Osteocyte (in vitro differentiated cells): Measurements from ENCODE around the gene TMEM129. TPM values are rescaled to one million over a fixed set of nuclear protein-coding genes. Genes with fewer than 3 reads are reported as not detected.
A peak's percentile ranks its signal among the peaks of the same experiment; 100 is the strongest.

ENCODE experiments used
- DNase-seq: peaks from one replicate; pipeline ENCODE4 v3.0.0; 2021; ENCODE audit warnings: mixed read lengths; ENCODE audit not compliant: unreplicated experiment; ENCODE audit errors: extremely low spot score
- H3K27ac Mint-ChIP-seq: one replicate; pipeline ENCODE4 v1.8.0; 2021; ENCODE audit warnings: mild to moderate bottlenecking, mixed read lengths; ENCODE audit not compliant: unreplicated experiment
- H3K27me3 Mint-ChIP-seq: one replicate; pipeline ENCODE4 v1.8.0; 2021; ENCODE audit warnings: mixed read lengths; ENCODE audit not compliant: unreplicated experiment
- H3K36me3 Mint-ChIP-seq: one replicate; pipeline ENCODE4 v1.8.0; 2021; ENCODE audit warnings: mixed read lengths; ENCODE audit not compliant: unreplicated experiment
- H3K4me1 Mint-ChIP-seq: one replicate; pipeline ENCODE4 v1.8.0; 2021; ENCODE audit warnings: mixed read lengths; ENCODE audit not compliant: unreplicated experiment
- H3K4me3 Mint-ChIP-seq: one replicate; pipeline ENCODE4 v1.8.0; 2021; ENCODE audit warnings: mild to moderate bottlenecking, moderate library complexity, mixed read lengths; ENCODE audit not compliant: unreplicated experiment
- H3K9me3 Mint-ChIP-seq: one replicate; pipeline ENCODE4 v1.8.0; 2021; ENCODE audit warnings: mixed read lengths; ENCODE audit not compliant: unreplicated experiment
- total RNA-seq: library from RNA; stranded (reverse); gene quantifications from 2 replicates; pipeline ENCODE4 v1.2.1, GENCODE V29; 2021
- TF ChIP-seq, protein P1 (sequence below): fragments of 200-600 bp; sonication (generic); IDR thresholded peaks from 2 replicates; pipeline ENCODE4 v1.5.0; 2021; ENCODE audit warnings: antibody characterized with exemption, mild to moderate bottlenecking, moderate library complexity

Gene TMEM129
- total RNA-seq, 1 donor from 2014 or later: 48.8 TPM

DNA sequence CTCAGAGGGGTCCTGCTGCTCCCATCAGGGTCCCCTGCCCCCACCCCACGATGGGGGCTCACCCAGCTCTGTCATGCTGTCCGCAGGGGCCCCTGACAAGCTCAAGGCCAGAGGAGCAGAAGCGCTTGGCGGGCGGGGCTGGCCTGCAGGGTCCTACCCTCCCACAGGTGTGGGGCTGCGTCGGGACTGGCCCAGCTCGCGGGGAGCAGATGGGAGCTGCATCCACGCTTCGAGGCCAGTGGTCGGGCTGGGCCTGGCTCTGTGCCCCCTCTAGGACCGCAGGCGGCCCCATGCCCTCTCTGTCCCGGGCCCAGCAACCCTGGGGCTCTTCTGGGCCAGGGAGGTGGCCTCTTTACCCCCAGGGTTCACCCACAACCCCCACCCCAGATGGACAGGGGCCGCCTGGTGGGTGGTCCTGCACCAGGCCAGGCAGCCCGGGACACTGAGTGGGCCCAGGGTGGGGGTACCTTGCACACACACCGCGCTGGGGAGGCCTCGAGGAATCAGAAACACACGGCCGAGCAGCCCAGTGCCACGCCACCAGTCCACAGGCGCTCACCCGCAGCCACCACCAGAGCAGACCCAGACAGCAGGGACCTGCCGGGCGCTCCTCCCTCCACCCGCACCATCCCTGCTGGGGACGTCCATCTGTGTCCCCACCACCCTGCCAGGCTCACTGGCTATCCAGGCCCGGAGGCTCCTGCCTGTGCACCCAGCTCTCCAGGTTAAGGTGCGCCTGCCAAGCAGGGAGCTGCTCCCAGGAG, 30.2 kb upstream of the TMEM129 start:
- no peaks in the 10 kb centered on the region for H3K27me3 Mint-ChIP-seq
- H3K27ac Mint-ChIP-seq: no peak overlapping the region
- no peak overlapping the region for H3K4me3 Mint-ChIP-seq
- peaks cover 3% of the 10 kb centered on the region for H3K4me1 Mint-ChIP-seq
- no peak for DNase-seq
- TF ChIP-seq, protein P1, sequence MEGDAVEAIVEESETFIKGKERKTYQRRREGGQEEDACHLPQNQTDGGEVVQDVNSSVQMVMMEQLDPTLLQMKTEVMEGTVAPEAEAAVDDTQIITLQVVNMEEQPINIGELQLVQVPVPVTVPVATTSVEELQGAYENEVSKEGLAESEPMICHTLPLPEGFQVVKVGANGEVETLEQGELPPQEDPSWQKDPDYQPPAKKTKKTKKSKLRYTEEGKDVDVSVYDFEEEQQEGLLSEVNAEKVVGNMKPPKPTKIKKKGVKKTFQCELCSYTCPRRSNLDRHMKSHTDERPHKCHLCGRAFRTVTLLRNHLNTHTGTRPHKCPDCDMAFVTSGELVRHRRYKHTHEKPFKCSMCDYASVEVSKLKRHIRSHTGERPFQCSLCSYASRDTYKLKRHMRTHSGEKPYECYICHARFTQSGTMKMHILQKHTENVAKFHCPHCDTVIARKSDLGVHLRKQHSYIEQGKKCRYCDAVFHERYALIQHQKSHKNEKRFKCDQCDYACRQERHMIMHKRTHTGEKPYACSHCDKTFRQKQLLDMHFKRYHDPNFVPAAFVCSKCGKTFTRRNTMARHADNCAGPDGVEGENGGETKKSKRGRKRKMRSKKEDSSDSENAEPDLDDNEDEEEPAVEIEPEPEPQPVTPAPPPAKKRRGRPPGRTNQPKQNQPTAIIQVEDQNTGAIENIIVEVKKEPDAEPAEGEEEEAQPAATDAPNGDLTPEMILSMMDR: no peak
- no peaks in the 10 kb centered on the region for H3K9me3 Mint-ChIP-seq
- no peaks in the 10 kb centered on the region for H3K36me3 Mint-ChIP-seq

DNA sequence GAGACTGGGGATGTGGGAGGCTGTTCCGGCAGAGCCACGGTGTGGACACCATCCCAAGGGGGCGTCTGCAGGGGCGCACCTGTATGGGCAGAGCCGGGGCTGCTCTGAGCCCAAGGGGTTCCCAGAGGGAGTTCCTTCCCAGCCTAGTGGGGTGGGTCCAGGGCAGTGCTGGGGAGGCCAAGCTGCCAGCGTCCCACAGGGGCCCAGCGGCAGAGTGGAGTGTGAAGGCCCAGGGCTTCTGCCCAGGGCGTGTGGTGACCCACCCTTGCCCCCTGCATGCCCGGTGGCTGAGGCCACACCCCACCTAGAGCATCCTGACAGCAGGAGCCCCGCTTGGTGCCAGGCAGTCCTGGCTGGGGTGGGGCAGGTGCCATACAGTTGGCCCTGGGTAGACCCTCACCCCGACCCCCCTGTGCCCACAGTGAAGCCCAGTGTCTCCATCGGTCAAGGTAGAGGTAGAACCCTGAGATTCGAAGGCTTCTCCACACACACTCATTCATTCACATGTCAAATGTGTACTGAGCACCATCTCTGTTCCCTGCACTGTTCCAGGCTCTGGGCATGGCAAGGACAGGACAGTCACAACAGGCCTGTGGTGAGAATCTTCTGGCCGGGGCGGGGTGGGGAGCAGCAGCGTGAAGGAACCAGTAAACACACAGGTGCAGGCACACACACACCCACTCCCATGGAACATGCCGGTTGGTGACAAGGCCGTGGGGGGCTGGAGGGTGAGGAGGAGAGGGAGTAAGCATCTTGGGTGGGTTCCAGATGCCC, 29.4 kb upstream of the TMEM129 start:
- Mint-ChIP-seq H3K4me3 (no peak overlapping the region), H3K9me3 (no peaks in the 10 kb centered on the region), H3K36me3 (no peaks in the 10 kb centered on the region), H3K4me1 (peaks cover 3% of the 10 kb centered on the region), H3K27me3 (no peaks in the 10 kb centered on the region), H3K27ac (no peak overlapping the region)
- TF ChIP-seq, protein P1: no peak
- no peak for DNase-seq

DNA sequence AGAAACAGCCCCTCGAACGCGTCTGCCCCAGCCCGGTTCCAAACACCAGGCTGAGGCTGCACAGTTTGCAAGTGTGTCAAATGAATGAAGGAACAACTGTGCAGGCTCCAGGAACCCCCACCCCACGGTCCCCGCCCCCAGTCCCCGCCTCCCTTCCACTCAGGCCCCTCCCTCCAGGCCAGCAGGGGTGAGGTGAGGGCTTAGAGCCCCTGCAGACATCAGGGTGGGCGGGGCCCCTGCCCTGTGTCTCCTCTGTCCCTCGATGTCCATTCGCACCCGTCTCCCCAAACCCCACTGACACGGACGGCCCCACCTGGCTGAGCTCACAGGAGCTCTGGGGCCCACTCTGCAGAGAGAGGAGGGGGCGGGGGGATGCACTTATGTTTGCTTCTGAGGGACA, 28.7 kb upstream of the TMEM129 start:
- no peak overlapping the region for H3K4me3 Mint-ChIP-seq
- peaks cover 2% of the 10 kb centered on the region for H3K36me3 Mint-ChIP-seq
- DNase-seq: no peak
- peaks cover 3% of the 10 kb centered on the region for H3K4me1 Mint-ChIP-seq
- H3K27me3 Mint-ChIP-seq: no peaks in the 10 kb centered on the region
- no peak overlapping the region for H3K27ac Mint-ChIP-seq
- H3K9me3 Mint-ChIP-seq: no peaks in the 10 kb centered on the region
- TF ChIP-seq, protein P1: no peak

DNA sequence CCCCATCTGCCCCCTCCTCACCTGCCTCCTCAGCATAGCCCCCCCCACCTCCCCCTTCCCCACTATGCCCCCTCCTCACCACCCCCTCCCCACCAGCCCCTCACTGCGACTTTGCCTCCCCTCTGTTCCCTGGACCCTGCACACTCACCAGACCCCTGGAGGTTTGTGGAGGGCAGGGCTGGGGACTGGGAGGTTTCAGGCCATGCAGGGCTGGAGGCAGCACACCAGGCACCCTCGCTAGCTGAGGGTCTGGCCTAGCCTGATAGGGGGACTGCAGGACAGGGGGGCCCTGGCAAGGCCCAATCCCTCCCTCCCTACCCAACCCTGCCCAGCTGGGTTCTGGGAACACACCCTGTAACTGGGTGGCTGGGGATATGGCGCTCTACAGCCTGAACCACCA, 28.2 kb upstream of the TMEM129 start:
- no peak for DNase-seq
- Mint-ChIP-seq H3K27ac (no peak overlapping the region), H3K9me3 (no peaks in the 10 kb centered on the region), H3K4me3 (no peak overlapping the region), H3K4me1 (peaks cover 3% of the 10 kb centered on the region), H3K36me3 (peaks cover 2% of the 10 kb centered on the region), H3K27me3 (no peaks in the 10 kb centered on the region)
- TF ChIP-seq, protein P1: no peak

DNA sequence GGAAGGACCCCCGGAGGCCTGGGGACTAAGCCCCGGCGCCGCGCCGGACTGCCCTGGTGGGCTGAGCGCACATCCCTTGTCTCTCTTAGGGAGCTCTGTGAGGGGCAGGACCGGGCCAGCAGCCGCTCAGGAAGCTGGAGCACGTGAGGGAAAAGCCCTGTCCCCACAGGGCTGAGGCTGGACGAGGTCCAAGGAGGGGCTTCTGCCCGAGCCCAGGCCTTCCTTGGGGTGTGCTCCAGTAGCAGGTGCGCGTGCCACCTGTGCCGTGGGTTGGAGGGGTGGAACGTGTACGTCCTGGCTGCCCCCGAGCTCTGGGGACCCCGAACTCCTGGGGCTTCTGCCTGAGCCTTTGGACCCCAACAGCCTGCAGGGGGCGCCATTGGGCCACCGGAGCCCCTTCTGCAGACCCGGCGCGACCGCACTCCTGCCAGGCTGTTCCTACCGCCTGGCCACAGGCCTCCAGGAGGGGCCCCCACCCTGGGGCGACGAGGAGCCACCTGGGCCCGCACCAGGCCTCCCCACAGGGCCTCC, 27.4 kb upstream of the TMEM129 start:
- DNase-seq: peak; percentile 94
- Mint-ChIP-seq H3K27ac (no peak overlapping the region), H3K4me1 (no peaks in the 10 kb centered on the region), H3K9me3 (no peaks in the 10 kb centered on the region), H3K27me3 (no peaks in the 10 kb centered on the region), H3K4me3 (no peak overlapping the region), H3K36me3 (peaks cover 6% of the 10 kb centered on the region)
- TF ChIP-seq, protein P1: peak; percentile 92
